Stimulated activated CD8-positive, alpha-beta memory T cell treated with anti-CD3 and anti-CD28 coated beads, Interleukin-15, amount 100 ng/mL, for 4 hours (primary cell): Measurements from ENCODE around the gene DLG2.
"Not testable (repeated sequence)": the region's sequence is repeated elsewhere in the genome, so short reads cannot be mapped to it uniquely, and the experiment has no call there.

ENCODE experiments used
- DNase-seq, 2 donors: peaks; one replicate each; pipeline ENCODE4 v3.0.0-alpha.2; 2020; ENCODE audit warnings: low read depth in 2 of 2

DLG2 gene

DNA sequence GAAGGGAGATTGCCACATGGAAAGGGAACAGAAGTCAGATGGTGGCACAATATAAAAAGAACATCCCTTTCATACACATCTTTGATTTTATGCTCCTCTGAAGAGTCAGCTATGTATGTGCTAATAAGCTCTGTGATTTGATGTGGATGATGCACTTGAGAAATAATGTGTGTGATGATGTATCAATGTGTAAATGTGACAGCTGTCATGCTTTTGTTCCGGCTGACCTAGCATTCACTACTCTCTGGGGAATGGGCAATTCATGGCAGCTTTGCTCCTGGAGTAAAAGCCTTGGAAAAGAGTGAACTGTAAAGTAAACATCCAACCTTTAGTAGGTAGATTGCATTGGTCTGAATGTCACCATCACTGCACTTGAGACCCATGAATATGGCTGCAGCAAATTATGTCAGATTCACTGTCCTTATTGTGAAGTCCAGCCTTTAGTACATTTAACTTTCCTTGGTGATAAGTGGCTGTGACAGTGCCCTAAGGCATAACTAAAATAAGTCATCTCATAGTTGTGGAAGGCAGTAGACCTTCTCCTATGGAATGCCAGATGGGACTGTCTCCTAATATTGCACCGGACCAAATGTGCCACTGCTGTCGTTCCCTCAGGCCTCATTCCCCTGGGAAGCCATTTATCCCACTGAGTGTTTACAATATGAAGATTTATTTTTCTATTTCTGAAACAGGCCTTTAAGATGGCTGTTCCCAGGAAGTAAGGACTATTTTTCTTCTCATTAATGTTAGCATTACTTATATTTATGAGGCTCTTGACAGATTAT, 2162.8 kb downstream of the DLG2 start:
- no peak for DNase-seq

DNA sequence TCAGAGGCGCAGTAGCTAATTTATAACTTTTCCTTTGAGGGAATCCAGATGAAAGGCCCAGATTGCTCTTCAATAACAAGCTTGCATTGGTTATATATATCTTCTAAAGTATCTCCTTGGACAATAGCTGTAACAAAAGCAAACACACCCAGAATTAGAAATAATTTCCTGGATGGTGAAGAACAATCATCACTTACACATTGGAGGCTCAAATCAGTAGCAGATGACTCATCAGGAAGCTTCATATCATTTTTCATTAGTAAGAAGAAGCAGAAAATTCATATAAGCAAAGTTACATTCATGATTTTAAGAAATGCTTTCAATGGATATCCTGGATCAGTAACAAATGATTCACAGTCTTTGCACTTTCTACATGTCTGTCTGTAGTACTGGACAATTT, 2167.3 kb downstream of the DLG2 start:
- no peak for DNase-seq

DNA sequence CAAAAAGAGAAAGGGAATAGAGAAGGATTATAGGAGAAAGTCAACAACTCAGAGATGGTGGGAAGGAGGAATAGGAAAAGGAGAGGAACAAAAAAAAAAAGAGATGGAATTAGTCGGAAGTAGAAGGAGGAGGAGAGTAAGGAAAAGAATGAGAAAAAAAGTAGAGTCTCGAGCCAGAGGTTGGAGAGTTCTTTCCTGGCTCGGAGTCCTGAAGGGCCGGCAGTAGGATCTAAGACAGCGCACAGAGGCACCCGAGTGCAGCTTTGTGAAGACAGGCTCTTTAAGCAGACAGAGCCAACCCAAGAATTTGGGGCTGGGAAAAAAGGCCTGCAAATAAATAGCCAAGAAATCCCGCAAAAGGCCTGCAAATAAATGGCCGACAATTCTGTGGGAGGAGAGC, 2170.6 kb downstream of the DLG2 start:
- no peak for DNase-seq

DNA sequence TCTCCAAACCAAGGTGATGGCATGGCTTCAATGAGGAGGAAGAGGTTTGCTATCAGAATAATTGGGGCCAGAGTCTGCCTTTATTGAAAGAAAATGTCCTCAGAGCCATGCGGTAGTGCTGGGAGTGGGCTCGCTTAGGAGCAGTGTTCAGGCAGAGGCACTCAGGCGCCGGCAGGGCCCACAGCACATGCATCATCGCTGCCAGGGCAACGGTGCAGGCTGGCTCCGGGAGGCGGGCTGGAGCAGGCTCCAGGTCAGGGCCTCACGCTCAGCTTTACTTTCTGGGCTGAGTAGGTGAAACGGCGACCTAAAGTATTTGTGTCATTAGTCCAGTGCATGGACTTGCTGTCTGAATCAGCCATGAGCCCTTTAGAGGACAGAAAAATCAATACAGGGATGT, 2171.1 kb downstream of the DLG2 start:
- no peak for DNase-seq

DNA sequence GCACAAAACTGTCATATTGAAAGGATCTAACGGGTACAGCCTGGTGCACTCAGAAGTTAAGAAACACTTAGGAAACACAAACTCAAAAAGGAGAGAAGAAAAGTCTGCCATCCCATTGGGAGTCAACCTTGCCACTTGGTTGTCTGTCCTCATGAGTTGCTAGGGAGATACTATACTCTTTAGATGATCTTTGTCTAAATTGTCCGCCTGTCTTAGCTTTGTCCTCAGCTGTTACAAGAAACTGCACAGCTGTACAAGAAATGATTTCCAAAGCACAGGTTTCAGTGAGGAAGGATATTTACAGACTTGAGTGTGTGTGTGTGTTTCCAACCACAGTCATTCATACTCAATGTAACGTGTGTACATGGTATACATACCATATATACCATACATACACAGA, 2171.8 kb downstream of the DLG2 start:
- DNase-seq = no peak

DNA sequence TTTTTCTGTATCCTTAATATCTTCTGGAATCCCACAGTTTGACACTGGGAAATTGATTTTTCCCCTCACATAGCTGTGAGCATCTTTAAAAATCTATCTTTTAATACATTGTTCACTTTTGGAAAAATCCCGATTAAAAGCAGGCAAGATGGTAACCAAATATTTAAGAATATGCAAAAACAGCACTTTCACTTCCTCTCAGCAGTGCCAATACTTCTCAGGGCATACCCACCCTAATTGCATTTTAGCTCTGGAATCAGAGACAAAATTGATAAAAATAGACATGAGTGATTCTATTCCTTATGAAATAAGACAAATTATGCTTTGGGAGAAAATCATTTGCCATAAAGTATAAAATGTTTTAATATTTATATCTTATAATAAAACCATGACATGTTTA, 2172.5 kb downstream of the DLG2 start:
- DNase-seq = no peak

DNA sequence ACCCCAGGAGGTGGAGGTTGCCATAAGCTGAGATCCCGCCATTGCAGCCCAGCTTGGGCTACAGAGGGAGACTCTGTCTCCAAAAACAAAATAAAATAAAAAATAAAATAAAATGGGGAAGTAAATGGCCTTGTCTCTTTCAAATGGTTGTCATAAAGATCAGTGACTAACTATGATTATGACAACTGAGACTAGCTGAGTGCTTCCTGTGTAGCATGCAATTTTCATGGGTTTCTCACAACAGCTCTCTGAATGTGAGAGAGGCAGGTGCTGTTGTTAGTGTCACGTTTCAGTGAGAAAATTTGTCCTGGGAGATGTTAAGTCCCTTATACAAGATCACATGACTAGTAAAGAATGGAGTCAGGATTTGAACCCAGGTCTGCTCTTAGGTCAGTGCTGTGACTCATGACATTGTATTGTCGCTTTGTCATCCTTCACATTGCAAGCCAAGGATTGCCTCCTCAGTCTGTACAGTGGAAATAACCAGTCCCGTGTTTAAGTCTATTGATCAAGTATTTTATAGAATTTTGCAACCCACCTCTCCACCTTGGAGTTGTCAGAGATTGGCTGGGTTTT, 2177.7 kb downstream of the DLG2 start:
- DNase-seq = no peak

DNA sequence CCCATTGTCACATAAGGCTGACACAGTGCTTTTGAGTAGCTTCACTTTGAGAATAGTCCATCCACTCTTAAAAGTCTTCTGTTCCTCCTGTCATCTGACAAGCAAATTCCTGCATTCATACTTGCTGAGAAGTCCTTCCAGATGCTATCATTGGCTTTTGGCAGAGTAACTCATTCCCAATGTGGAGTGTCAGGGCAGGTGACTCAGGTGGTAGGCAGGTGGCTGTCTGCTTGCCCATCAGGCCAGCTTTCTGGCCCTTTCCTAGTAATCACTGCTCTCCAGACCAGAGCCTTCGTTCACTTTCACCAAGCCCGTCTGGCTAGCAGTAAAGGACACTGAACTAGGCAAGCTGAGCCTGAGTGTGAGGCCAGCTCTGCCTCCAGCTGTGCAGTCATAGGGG, 2178.5 kb downstream of the DLG2 start:
- DNase-seq = no peak

DNA sequence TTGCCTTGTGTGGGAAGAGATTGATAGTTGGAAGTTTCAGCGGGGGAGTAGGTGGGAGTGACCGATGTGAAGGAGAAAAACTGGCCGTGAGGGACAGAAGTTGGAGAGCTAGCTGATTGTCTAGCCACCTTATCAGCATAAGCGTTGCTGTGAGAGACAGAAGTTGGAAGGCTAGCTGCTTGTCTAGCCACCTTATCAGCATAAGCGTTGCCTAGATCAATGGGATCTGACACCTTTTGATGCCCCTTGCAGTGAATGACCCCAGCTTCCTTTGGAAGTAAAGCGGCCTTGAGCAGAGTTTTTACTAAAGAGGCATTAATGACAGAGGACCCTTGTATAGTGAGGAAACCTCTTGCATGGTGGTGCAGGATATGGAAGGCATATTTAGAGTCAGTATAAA, 2183.3 kb downstream of the DLG2 start:
- DNase-seq = not testable (repeated sequence)

DNA sequence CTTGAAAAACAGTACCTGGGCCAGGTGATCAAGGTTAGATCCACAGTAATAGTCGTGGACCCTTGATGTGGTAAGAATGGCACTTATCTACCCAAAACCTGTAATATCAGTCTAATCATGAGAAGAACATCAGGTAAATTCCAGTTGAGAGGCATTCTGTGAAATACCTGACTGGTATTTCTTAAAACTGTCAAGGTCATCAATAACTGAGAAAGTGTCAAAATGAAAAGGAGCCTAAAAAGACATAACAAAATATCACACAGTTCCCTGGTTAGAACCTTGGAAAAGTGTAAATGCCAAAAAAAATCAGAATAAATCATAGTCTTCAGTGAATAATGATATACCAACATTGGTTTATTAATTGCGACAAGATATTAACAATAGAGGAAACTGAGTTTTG, 2185.5 kb downstream of the DLG2 start:
- DNase-seq = no peak

DNA sequence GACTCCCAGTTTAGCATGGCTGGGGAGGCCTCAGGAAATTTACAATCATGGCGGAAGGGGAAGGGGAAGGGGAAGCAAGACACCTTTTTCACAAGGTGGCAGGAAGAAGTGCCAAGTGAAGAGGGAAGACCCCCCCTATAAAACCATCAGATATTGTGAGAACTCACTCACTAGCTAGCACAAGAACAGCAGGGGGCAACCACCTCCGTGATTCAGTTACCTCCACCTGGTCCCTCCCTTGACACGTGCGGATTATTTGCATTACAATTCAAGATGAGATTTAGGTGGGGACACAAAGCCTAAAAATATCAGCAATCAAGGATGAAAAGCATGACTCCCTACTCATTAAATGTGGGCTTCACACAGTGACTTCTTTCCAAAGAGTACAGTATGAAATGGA, 2186.0 kb downstream of the DLG2 start:
- DNase-seq = no peak

DNA sequence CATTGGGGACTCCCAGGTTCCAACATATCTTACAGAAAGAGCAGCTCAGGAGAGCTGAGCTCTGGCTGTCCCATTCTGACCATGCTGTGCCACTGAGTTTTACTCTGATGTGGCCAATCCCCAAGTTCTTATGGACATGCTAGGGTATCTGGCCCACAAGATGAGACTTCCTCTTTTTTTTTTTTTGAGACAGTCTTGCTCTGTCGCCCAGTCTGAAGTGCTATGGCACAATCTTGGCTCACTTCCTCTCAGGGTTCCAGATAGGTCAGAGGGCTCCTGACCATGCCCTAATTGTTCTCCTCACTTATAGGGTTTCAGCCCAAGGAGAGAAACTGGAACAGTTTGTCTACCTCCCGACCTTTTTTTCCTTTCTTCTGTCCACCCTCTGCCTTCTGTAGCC, 2188.7 kb downstream of the DLG2 start:
- DNase-seq = no peak

DNA sequence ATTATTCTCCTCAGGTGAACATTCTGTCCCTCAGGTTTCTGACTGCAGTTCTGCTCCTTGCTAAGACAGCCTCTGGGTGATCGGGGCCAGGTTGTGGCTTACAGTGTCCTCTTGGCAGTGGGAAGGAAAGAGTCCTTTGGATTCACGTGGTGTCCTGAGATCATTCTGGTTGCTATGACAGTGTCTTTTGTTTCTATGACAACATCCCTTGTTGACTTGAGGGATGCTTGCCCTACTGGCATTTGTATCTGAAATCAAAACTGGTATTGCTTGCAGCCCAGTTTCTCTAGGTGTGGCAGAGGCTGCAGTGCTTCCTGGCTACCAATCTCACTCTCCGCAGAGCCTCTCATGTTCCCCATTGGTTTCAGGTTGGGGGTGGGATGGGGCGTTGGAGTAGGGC, 2189.2 kb downstream of the DLG2 start:
- DNase-seq = no peak

DNA sequence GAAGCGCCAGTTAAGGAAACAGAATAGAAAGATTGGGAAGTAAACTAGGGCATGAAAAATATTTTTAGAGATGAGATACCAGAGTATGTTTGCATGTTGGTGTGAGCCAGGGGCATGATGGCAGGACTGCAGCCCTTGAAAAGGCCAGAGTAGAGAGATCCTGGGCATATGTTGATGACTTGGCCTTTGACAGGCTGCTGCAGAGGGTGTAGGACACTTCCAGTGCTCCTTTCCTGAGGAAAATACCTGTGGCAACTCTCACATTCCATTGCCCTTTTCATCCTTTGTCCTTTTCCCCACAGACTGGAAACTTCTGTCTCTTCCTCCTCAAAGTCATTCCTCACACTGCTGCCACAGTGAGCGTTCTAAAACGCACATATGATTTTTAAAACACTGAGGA, 2190.3 kb downstream of the DLG2 start:
- no peak for DNase-seq

DNA sequence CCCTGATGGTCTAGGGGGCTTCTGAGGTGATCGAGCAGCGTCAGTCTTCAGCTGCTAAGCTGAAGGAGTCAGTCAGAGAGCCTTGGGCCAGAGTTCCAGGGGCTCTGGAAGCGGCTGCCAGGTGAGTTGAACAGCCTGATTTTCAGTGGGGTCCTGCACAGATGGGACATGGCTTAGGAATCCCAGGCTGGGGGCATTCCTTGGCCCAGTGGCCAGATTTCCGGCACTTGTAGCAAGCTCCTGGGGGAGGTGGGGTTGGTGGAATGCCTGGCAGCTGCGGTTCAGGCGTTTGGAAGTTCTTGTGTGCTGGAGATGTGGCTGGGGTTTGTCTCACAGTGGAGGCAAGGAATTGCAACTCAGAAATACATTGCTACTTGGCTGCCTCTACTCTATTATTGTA, 2192.3 kb downstream of the DLG2 start:
- not testable (repeated sequence) for DNase-seq

DNA sequence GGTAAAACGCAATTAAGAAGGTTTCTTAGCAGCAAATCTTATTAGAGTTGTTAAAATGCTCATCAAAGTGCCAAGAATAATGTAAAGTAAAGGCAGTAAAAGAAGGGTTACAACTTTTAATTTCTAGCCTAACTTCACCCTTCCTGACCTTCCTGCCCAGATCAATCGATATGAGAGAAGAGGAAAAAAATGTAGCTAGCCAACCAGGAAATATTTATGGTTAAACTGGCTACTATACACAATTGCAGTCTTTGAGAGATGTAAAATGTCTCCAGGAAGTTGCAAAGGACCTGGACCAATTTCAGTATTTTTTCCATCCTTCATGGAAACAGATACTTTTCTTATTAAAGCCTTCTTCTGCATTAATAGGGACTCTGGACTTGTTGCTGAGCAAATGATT, 2199.2 kb downstream of the DLG2 start:
- DNase-seq = no peak

DNA sequence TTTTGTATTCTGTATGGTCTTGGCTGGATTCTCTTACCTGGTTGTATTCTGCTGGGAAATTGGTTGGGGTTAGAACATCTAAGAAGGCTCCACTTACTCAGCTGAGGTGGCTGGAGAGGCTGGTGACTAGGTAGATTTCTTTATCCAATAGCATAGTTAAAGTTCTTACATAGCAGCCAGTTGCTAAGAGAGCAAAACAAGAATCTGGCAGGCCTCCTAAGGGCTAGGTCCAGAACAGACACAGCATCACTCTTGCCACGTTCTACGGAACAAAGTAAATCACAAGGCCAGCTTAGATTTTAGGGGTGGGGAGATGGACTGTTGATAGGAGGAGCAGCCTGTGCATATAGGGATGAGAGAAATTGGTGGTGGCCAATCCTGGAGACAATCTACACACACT, 2199.6 kb downstream of the DLG2 start:
- DNase-seq = no peak

DNA sequence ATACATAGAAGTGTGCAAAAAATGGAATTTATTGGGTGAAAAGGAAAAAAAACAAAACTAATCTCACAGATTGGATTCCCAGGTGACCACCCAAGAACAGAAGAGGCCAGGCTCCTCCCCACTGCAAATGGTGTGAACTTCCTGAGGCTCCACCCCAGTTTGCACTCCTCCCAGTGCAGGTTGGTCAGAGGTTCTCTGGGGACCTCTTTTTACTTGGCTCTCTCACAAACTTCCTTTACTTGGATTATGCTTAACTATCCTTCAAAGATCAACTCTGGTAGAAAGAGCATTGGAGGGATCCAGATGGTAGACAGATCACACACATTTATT, 2202.0 kb downstream of the DLG2 start:
- no peak for DNase-seq

DNA sequence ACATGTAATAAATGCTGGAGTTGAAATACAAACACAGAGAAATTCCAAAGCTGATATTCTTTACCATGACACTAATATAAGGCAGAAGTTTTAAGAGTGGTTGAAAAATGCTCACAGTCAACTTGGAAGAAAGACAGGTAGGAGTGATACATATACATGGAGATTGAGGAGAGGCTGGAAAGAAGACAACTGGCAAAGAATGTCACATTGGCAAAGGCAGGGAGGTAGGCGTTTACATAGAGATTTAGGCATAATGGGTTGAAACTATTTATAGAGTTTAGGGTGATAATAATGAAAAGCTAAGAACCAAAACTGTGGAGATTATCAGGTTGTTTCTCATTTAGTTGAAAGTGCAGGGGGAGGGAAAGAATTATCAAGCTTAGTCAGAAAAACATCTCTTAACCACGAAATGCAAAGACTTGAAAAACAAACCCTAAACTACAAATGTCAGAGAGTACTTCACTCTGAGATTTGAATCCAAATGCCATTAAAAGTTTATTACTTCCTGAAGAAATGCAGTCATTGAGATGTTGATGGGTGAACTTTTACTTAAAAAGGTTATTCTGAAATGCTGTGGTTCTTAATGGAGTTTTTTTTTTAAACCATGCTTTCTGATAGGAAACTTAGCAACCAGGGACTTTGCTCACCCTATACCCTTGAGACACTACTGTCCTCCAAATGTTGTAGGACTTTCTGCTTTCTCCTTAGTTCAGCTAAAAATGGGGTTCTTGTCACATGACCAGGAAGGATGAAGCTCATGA, 2202.6 kb downstream of the DLG2 start:
- no peak for DNase-seq

DNA sequence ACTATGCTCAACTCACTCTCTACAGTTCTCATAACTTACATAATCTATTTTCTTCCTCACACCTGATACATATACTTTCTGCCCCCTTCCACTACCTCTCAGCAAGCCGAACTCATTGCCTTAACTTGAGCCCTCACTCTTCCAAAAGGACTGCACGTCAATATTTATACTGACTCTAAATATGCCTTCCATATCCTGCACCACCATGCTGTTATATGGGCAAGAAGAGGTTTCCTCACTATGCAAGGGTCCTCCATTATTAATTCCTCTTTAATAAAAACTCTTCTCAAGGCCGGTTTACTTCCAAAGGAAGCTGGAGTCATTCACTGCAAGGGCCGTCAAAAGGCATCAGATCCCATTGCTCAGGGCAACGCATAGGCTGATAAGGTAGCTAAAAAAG, 2204.5 kb downstream of the DLG2 start:
- not testable (repeated sequence) for DNase-seq

DNA sequence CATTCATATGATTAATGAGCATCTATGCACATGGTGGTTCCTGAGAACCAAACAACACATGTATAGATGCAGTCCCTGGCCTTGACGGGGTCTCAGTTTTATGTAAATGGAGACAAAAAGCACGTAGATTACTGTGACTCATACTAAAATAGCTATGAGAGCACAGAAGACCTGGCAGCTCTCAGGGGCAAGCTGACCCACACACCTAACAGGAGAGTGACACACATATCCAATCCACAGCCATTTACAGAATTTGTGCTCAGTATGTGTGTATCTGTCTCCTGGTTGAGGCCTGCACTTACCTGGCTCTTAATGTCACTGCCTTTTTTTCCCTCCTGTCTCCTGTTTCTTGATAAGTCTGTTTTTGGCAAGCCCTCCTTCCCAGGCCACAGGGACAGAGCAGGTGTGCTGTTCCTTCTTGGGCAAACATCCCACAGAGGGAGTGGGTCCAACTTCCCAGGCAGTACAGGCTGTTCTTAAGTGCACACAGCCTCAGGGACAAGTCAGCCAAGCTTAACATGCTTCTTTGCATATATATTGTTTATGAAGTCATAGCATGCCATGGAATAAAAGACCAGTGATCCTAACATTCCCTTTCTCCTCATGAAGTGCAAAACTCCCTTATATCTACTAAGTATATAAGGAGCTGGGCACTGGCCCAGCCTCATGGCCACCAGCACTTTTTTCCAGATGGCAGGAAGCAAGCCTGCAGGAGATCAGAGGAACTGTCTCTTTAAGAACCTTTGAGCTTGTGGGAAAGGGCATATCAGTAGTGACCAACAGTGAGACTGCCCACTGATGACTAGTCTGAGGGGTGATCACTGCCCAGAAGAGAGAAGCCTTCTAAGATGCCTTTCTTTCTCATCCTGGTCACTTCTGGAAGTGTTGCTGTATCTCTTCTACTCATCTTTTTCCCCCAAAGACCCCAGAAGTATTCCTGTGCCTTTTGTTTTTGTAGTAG, 2216.3 kb downstream of the DLG2 start:
- DNase-seq = no peak

DNA sequence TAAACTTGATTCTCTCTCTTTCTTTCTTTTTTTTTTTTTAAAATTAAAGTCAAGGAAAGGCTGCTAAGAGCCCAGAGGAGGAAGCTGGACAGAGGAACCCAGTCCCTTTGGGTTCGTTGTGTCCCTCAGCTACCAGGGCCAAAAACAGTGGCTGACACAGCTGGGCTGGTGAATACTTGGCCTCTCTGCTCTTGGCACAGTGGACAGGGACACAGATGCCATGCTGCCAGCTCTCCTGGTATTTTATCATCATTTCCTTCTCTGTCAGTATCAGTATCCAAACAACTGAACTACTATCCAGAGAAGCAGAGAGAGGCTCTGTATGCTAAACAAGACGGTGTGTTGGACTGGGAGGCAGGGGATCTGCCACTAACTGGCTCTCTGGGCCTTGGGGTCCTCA, 2217.3 kb downstream of the DLG2 start:
- DNase-seq = no peak
